SK-N-MC (cell line): Measurements from ENCODE around the gene FANCF.

ENCODE experiments used
- EZH2 ChIP-seq: fragments of 200-600 bp; sonication (generic); IDR thresholded peaks from one replicate; pipeline ENCODE4 v1.6.1; 2017; ENCODE audit warnings: antibody characterized with exemption
- FOXP2 ChIP-seq: optimal IDR thresholded peaks from 2 replicates; pipeline ENCODE3; 2011; ENCODE audit warnings: mild to moderate bottlenecking, moderate library complexity; ENCODE audit not compliant: insufficient read depth; ENCODE audit errors: extremely low read length, control extremely low read depth
- POLR2AphosphoS5 ChIP-seq: IDR thresholded peaks from 2 replicates; pipeline ENCODE4 v1.6.1; 2012; ENCODE audit warnings: mild to moderate bottlenecking, low read depth, low read length, borderline replicate concordance

DNA sequence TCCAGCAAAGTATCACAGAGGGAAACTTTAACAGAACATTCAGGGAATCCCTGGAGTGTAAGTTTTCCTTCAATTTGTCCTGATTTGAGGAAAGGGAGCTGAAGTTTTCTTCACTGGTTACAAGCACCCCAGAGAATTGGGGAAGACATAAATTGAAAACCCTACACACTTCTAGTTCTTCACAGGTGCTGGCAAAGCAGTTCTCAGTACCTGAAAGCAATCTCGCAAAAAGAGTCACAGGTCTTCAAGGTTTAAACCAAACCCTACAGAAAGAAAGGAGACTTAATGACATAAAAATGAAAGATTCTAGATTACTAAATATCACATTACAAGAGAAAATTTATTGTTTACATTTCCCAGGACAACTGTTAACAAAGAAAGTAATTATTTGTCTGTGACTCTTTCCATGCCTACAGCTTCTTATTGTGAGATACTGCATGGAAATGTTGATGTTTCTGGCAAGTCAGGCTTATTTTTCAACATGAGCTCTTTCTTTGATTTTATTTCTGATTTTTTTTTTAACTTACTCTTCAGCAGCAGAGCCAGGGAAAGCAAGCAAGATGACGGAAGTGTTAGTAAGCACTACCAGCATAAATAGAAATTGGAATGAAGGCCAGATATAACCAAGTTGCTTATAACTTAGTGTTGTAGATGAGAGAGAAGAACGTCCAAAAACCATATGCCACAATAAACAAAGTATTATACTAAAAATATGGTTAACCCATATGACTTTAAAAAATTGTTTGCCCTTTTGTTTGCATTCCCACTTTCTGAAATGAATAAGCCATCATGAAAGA lies 44.1 kb downstream of the FANCF start:
- TF ChIP-seq POLR2AphosphoS5 (no peak), EZH2 (no peak), FOXP2 (no peak)
